ENCODE data around the gene RUNX1.

GRCh38 chr21:35021546-35021945 is 27.6 kb downstream of the RUNX1 start:
- TF ChIP-seq POLR2AphosphoS5 (IDR thresholded peaks at IDR 0.05) (no peak), CTCF (IDR thresholded peaks at IDR 0.05 in 8 of 11, conservative IDR thresholded peaks at IDR 0.05 in 3 of 11) (no peak), POLR2A (IDR thresholded peaks at IDR 0.05) (no peak)

Measured in spleen (tissue), 7 donors.